ENCODE data around the gene MAGEB17.

The MAGEB17 gene

DNA sequence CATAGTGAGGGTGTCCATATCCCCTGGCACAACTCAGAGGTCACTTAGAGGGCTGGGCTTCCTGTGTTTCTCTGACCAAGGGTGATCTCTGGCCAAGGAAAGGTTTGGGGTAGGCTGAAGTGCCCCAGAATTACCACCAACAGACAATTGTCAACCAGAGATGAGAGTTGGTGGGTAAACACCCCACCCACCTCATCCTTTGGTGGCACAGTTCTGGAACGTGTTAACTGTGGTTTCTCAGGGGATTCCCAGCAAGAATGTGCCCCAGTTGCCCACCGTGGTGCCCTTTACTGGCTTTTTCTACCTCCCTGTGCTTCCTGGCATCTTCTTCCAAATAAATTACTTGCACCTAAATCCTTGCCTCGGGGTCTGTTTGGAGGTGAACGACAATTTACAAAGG is 26.8 kb upstream of the MAGEB17 start:
- H3K79me2 ChIP-seq (ENCODE audit: control insufficient read depth, insufficient read depth, low read length) = no peaks in the 10 kb centered on the region
- H3K79me1 ChIP-seq (ENCODE audit: low read length) = no peaks in the 10 kb centered on the region
- no peak overlapping the region for H3K23ac ChIP-seq (ENCODE audit: low read length)
- H3K18ac ChIP-seq (ENCODE audit: low read length) = no peak overlapping the region
- no peaks in the 10 kb centered on the region for H3K4me1 ChIP-seq (ENCODE audit: control insufficient read depth, low read depth, low read length)
- no peak overlapping the region for H3K4me3 ChIP-seq (ENCODE audit: low read length)
- H4K5ac ChIP-seq (ENCODE audit: low read length) = no peak overlapping the region
- H3K4ac ChIP-seq (ENCODE audit: low read depth, low read length) = peak overlapping the region; percentile 55
- no peak overlapping the region for H2AK5ac ChIP-seq (ENCODE audit: low read length)
- DNase-seq = no peak
- no peak overlapping the region for H3K4me2 ChIP-seq (ENCODE audit: low read length)
- H3K27ac ChIP-seq (ENCODE audit: low read depth, low read length) = no peak overlapping the region
- no peak overlapping the region for H2BK5ac ChIP-seq (ENCODE audit: low read length)
- no peaks in the 10 kb centered on the region for H3K36me3 ChIP-seq (ENCODE audit: control insufficient read depth, insufficient read depth, low read length)
- no peak overlapping the region for H3K9ac ChIP-seq (ENCODE audit: low read length)
- H2BK15ac ChIP-seq (replicated peaks; ENCODE audit: low read depth) = no peak overlapping the region
- H4K8ac ChIP-seq (ENCODE audit: low read depth, low read length) = no peak overlapping the region
- no peak overlapping the region for H3K56ac ChIP-seq (ENCODE audit: low read length)
- no peak overlapping the region for H2BK120ac ChIP-seq (ENCODE audit: low read depth, low read length)
- H3K27me3 ChIP-seq (ENCODE audit: insufficient read depth, low read length, poor library complexity) = no peaks in the 10 kb centered on the region
- WGBS (ENCODE audit: extremely low coverage, insufficient coverage, low lambda C conversion rate) = no CpG with 5 or more reads among the region's 4 CpGs

- Histone ChIP-seq H4K5ac (ENCODE audit: low read length) (no peak overlapping the region), H3K27ac (ENCODE audit: low read depth, low read length) (no peak overlapping the region), H4K8ac (ENCODE audit: low read depth, low read length) (no peak overlapping the region), H3K23ac (ENCODE audit: low read length) (no peak overlapping the region), H3K56ac (ENCODE audit: low read length) (no peak overlapping the region), H3K36me3 (ENCODE audit: control insufficient read depth, insufficient read depth, low read length) (no peaks in the 10 kb centered on the region), H2AK5ac (ENCODE audit: low read length) (no peak overlapping the region), H3K9ac (ENCODE audit: low read length) (no peak overlapping the region), H3K4ac (ENCODE audit: low read depth, low read length) (no peak overlapping the region), H3K18ac (ENCODE audit: low read length) (no peak overlapping the region), H3K4me3 (ENCODE audit: low read length) (no peak overlapping the region), H2BK5ac (ENCODE audit: low read length) (no peak overlapping the region), H2BK120ac (ENCODE audit: low read depth, low read length) (no peak overlapping the region), H3K4me2 (ENCODE audit: low read length) (no peak overlapping the region), H3K79me2 (ENCODE audit: control insufficient read depth, insufficient read depth, low read length) (no peaks in the 10 kb centered on the region), H3K79me1 (ENCODE audit: low read length) (no peaks in the 10 kb centered on the region), H3K27me3 (ENCODE audit: insufficient read depth, low read length, poor library complexity) (no peaks in the 10 kb centered on the region), H3K4me1 (ENCODE audit: control insufficient read depth, low read depth, low read length) (no peaks in the 10 kb centered on the region), H2BK15ac (replicated peaks; ENCODE audit: low read depth) (no peak overlapping the region)
- DNase-seq = no peak
Observed at GRCh38 chrX:16140983-16141382, 26.3 kb upstream of the MAGEB17 start.

GRCh38 chrX:16141422-16142245 is 25.6 kb upstream of the MAGEB17 start:
- H3K18ac ChIP-seq (ENCODE audit: low read length) = no peak overlapping the region
- no peak overlapping the region for H2BK15ac ChIP-seq (replicated peaks; ENCODE audit: low read depth)
- no CpG with 5 or more reads among the region's 4 CpGs for WGBS (ENCODE audit: extremely low coverage, insufficient coverage, low lambda C conversion rate)

DNA sequence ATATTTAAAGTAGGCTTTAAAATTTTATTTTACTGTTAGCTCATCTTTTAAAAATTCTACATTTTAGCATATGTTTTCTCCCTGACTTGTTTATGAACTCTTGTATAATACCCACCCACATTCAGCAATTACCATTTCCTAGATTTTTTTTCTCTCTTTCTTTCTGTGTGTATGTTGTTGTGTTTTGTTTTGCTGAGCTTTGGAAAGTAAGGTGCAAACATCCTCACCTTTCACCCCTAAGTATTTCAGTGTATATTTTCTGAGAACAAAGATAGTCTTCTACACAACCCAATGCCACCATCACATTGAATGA is 25.1 kb upstream of the MAGEB17 start:
- Histone ChIP-seq H3K4me2 (ENCODE audit: low read length) (no peak overlapping the region), H3K79me1 (ENCODE audit: low read length) (no peaks in the 10 kb centered on the region), H3K79me2 (ENCODE audit: control insufficient read depth, insufficient read depth, low read length) (no peaks in the 10 kb centered on the region), H4K5ac (ENCODE audit: low read length) (no peak overlapping the region), H3K56ac (ENCODE audit: low read length) (no peak overlapping the region), H3K4me3 (ENCODE audit: low read length) (no peak overlapping the region), H4K8ac (ENCODE audit: low read depth, low read length) (no peak overlapping the region), H3K27ac (ENCODE audit: low read depth, low read length) (no peak overlapping the region), H3K18ac (ENCODE audit: low read length) (no peak overlapping the region), H2BK120ac (ENCODE audit: low read depth, low read length) (no peak overlapping the region), H2AK5ac (ENCODE audit: low read length) (no peak overlapping the region), H3K36me3 (ENCODE audit: control insufficient read depth, insufficient read depth, low read length) (no peaks in the 10 kb centered on the region), H3K9ac (ENCODE audit: low read length) (no peak overlapping the region), H3K4ac (ENCODE audit: low read depth, low read length) (no peak overlapping the region), H3K27me3 (ENCODE audit: insufficient read depth, low read length, poor library complexity) (no peaks in the 10 kb centered on the region), H3K4me1 (ENCODE audit: control insufficient read depth, low read depth, low read length) (no peaks in the 10 kb centered on the region), H3K23ac (ENCODE audit: low read length) (no peak overlapping the region), H2BK5ac (ENCODE audit: low read length) (no peak overlapping the region), H2BK15ac (replicated peaks; ENCODE audit: low read depth) (no peak overlapping the region)
- no peak for DNase-seq

More at GRCh38 chrX:16141422-16142245, 25.6 kb upstream of the MAGEB17 start:
- Histone ChIP-seq H3K27ac (ENCODE audit: low read depth, low read length) (no peak overlapping the region), H3K79me1 (ENCODE audit: low read length) (no peaks in the 10 kb centered on the region), H3K23ac (ENCODE audit: low read length) (no peak overlapping the region), H2BK5ac (ENCODE audit: low read length) (no peak overlapping the region), H4K5ac (ENCODE audit: low read length) (no peak overlapping the region), H3K27me3 (ENCODE audit: insufficient read depth, low read length, poor library complexity) (no peaks in the 10 kb centered on the region), H2AK5ac (ENCODE audit: low read length) (no peak overlapping the region), H3K4ac (ENCODE audit: low read depth, low read length) (no peak overlapping the region), H4K8ac (ENCODE audit: low read depth, low read length) (no peak overlapping the region), H3K4me3 (ENCODE audit: low read length) (no peak overlapping the region), H3K36me3 (ENCODE audit: control insufficient read depth, insufficient read depth, low read length) (no peaks in the 10 kb centered on the region), H3K79me2 (ENCODE audit: control insufficient read depth, insufficient read depth, low read length) (no peaks in the 10 kb centered on the region), H3K56ac (ENCODE audit: low read length) (no peak overlapping the region), H2BK120ac (ENCODE audit: low read depth, low read length) (no peak overlapping the region), H3K9ac (ENCODE audit: low read length) (no peak overlapping the region), H3K4me2 (ENCODE audit: low read length) (no peak overlapping the region), H3K4me1 (ENCODE audit: control insufficient read depth, low read depth, low read length) (no peaks in the 10 kb centered on the region)
- DNase-seq = no peak

GRCh38 chrX:16143968-16144367 is 23.3 kb upstream of the MAGEB17 start:
- DNase-seq = no peak
- Histone ChIP-seq H3K4me3 (ENCODE audit: low read length) (no peak overlapping the region), H3K4me2 (ENCODE audit: low read length) (no peak overlapping the region), H3K27me3 (ENCODE audit: insufficient read depth, low read length, poor library complexity) (no peaks in the 10 kb centered on the region), H3K27ac (ENCODE audit: low read depth, low read length) (no peak overlapping the region), H2AK5ac (ENCODE audit: low read length) (no peak overlapping the region), H2BK120ac (ENCODE audit: low read depth, low read length) (no peak overlapping the region), H3K23ac (ENCODE audit: low read length) (no peak overlapping the region), H3K4ac (ENCODE audit: low read depth, low read length) (no peak overlapping the region), H3K36me3 (ENCODE audit: control insufficient read depth, insufficient read depth, low read length) (no peaks in the 10 kb centered on the region), H3K18ac (ENCODE audit: low read length) (no peak overlapping the region), H2BK5ac (ENCODE audit: low read length) (no peak overlapping the region), H3K79me1 (ENCODE audit: low read length) (no peaks in the 10 kb centered on the region), H3K56ac (ENCODE audit: low read length) (no peak overlapping the region), H3K79me2 (ENCODE audit: control insufficient read depth, insufficient read depth, low read length) (no peaks in the 10 kb centered on the region), H4K8ac (ENCODE audit: low read depth, low read length) (no peak overlapping the region), H3K4me1 (ENCODE audit: control insufficient read depth, low read depth, low read length) (no peaks in the 10 kb centered on the region), H2BK15ac (replicated peaks; ENCODE audit: low read depth) (no peak overlapping the region), H3K9ac (ENCODE audit: low read length) (no peak overlapping the region), H4K5ac (ENCODE audit: low read length) (no peak overlapping the region)

- Histone ChIP-seq H3K4me1 (ENCODE audit: control insufficient read depth, low read depth, low read length) (no peaks in the 10 kb centered on the region), H3K9ac (ENCODE audit: low read length) (no peak overlapping the region), H2BK5ac (ENCODE audit: low read length) (no peak overlapping the region), H3K79me2 (ENCODE audit: control insufficient read depth, insufficient read depth, low read length) (no peaks in the 10 kb centered on the region), H4K8ac (ENCODE audit: low read depth, low read length) (no peak overlapping the region), H2AK5ac (ENCODE audit: low read length) (no peak overlapping the region), H3K4me2 (ENCODE audit: low read length) (no peak overlapping the region), H2BK15ac (replicated peaks; ENCODE audit: low read depth) (no peak overlapping the region), H3K23ac (ENCODE audit: low read length) (no peak overlapping the region), H3K18ac (ENCODE audit: low read length) (no peak overlapping the region), H3K4ac (ENCODE audit: low read depth, low read length) (no peak overlapping the region), H3K27ac (ENCODE audit: low read depth, low read length) (no peak overlapping the region), H2BK120ac (ENCODE audit: low read depth, low read length) (no peak overlapping the region), H3K27me3 (ENCODE audit: insufficient read depth, low read length, poor library complexity) (no peaks in the 10 kb centered on the region), H3K79me1 (ENCODE audit: low read length) (no peaks in the 10 kb centered on the region), H3K4me3 (ENCODE audit: low read length) (no peak overlapping the region), H3K36me3 (ENCODE audit: control insufficient read depth, insufficient read depth, low read length) (no peaks in the 10 kb centered on the region), H4K5ac (ENCODE audit: low read length) (no peak overlapping the region), H3K56ac (ENCODE audit: low read length) (no peak overlapping the region)
- DNase-seq = no peak
- WGBS (ENCODE audit: extremely low coverage, insufficient coverage, low lambda C conversion rate) = no CpG with 5 or more reads among the region's 2 CpGs
Observed at GRCh38 chrX:16144420-16144819, 22.9 kb upstream of the MAGEB17 start.

Measured in mesendoderm (in vitro differentiated cells).